GM21717 (cell line): Measurements from ENCODE around the gene GPC6.

Experiments used
- ATAC-seq: cut with Tn5 transposase; IDR thresholded peaks from one replicate; pipeline ENCODE4 v1.9.1; 2021; ENCODE audit warnings: mild to moderate bottlenecking, moderate library complexity; ENCODE audit not compliant: unreplicated experiment

Gene GPC6

DNA sequence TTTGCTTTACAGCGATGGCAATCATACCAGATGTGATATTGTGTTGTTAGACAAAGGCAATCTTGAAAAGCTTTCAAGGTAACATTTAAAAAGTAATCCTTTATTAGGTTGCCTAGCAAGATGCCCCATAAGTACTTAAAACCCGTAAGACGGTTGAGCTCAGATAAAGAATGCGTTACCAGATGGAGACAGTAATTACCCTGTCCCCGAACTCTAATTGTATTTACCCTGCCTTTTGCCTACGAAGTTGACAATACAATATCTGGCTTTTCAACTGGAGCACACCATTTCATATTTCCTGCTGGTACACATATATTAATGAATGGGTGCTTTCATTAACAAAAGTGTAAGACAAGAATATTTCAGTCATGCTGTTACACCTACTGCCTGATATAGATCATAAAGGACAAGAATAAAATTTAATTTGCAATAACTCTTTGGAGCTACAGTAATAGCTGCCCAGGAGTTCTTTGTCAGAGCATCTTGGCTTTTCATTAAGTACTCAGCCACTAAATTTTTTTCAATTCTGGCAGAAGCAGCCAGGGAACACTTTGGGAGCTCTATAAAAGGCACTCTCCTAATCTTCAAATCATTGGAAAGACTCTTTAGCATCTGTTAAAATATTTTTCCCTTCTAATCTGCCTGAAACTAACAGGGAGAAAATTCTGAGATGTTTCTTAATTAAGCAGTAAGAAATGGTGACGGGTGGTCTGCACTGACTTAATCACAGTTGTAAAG, 1189.1 kb downstream of the GPC6 start:
- no peak for ATAC-seq

DNA sequence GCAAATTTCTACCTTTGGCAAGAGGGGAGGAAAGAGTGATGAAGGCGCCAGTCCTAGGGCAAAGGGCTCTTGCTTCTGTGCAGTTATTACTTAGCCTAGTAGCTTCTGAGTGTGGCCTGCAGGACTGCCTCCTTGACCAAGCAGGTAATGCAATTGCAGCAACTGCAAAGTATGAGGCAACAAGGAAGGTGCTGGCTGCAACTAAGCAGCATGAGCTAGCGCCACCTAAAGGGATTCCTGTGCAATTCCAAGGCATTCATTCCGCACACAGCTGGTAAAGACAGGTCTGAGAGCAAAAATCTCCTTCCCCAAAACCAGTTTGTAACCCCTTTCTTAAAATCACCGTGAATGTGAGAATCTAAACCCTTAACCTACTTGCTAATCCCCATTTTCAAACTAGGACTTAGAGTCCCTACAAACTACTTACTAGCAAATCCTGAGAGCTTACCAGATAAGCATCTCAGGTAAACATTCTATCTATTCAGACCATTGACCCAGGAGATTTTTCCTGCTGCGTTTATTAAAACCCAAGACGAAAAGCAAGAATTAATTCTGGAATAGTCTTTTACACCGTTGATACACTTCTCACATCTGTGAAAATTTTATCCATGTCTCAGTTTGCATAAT, 1190.0 kb downstream of the GPC6 start:
- no peak for ATAC-seq

DNA sequence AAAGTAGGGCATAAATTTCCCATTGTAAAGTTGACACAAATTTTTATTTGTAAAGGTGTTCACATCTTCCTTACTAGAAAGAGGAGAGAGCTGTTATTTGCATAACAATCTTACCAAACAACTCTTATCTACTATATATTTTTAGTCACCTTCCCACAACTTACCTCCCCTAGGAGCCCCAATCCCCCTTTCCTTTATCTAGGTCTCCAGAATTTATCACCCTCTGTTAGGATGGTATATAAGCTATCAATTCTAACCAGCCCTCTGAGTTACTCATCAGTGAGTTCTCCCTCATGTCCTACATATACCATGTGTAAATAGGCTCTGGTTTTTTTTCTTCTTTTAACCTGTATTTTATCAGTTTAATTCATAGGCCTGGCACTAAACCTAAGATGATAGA, 1190.7 kb downstream of the GPC6 start:
- no peak for ATAC-seq

DNA sequence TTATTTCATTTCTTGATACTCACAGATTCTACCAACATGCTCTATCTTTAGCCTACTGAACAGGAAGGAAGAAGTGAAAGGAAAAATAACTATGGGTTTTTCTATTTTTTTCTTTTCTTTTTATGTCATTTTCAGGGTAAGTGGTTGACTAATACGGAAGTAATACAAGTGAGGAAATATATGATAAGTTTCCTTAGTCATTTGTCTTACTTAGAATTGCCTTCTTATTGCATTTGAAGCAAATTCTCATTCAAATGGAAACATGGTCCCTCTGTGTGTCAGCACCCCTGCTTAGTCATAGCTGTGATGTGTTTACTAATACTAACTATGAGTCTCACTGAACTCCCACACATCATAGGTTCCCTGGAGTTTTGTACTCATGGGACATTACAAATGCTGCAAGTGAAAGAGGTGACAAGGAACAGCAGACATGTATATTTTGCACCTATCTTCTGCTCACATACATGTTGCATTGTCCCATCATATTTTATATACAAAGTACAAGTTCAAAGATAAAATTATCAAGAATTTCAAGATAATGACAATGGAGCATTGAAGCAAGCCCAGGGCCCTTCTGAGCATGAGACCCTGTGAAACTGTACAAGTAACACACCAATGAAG, 1192.8 kb downstream of the GPC6 start:
- ATAC-seq, result peak; percentile 73

DNA sequence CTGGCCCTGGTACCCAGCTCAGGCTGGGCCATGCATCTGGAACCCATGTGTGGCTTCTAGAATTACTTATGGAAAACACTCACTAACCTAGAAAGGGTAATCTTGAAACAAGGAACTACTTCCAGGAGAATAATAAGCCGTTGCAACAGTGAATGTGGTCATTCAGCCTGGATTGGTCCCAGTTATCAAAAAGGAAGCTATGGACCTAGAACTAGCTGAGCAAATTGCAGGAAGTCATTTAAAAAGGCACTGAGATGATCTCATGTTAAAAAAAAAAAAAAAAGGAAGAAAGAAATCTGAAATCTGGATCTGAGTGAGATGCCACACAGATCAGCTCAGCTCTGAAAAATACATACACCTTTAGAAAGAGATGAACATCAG, 1193.3 kb downstream of the GPC6 start:
- ATAC-seq, result no peak

DNA sequence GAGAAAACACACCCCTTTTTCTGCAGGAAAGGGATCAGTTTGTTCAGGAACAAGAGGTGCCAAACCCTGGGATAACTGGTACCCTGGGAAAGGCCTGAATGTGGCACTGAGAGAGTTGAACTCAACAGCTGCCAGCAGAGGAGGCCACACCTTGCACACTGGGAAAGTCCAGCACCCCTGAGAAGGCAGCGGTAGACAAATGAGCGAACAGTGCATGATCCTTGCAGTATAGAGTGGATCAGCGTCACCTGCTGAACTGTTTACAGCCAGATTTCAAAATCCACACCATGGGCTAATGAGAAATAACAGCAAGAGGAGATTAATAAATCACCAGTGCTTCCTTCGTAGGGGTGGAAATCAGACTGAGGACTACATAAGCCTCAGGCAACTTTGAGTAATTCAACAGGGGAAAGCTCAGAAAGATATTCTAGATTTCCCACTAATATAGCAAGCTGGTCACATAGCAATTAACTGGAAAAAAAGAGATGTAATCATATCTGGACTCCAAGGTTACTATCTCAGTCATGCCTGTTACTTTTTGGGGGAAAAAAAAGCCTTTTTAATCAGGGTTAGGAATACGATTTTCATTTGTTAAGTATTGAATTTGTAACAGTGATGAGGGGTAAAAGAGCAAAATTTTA, 1200.8 kb downstream of the GPC6 start:
- no peak for ATAC-seq

DNA sequence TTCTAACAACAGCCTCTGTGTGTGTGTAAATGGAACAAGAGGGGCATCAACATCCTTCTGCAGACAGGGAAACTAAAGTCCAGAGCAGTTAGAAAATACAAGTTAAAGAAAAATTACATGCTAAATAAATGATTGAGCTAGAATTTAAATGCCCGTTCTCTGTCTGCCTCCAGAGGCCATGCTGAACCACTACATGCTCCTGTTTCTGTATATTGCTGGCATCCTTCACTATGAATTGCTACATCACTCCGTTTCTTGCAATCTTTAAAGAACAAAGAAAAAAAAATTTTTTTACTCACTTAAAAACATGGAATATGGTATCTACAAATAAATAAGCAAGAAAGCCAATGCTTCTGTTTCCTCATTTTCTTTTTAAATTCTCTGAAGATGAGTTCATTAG, 1205.0 kb downstream of the GPC6 start:
- ATAC-seq, result no peak

DNA sequence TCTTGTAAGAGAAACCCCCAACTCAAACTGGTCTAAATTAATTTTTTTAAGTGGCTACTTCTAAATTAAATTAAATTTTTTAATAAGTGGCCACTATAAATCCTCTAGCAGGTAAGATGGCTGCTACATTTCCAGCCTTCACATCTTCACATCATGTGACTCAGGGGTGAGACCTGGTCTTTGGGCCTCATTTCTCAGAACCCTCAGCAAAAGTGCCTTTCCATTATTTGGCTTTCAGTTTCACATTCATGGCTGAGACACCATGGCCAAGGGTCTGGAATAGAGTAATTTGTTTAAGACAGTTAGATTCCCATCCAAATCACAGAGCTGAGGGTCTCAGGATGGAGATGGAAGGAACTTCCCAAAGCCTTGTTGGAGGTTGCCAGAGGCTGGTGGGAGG, 1205.4 kb downstream of the GPC6 start:
- no peak for ATAC-seq

DNA sequence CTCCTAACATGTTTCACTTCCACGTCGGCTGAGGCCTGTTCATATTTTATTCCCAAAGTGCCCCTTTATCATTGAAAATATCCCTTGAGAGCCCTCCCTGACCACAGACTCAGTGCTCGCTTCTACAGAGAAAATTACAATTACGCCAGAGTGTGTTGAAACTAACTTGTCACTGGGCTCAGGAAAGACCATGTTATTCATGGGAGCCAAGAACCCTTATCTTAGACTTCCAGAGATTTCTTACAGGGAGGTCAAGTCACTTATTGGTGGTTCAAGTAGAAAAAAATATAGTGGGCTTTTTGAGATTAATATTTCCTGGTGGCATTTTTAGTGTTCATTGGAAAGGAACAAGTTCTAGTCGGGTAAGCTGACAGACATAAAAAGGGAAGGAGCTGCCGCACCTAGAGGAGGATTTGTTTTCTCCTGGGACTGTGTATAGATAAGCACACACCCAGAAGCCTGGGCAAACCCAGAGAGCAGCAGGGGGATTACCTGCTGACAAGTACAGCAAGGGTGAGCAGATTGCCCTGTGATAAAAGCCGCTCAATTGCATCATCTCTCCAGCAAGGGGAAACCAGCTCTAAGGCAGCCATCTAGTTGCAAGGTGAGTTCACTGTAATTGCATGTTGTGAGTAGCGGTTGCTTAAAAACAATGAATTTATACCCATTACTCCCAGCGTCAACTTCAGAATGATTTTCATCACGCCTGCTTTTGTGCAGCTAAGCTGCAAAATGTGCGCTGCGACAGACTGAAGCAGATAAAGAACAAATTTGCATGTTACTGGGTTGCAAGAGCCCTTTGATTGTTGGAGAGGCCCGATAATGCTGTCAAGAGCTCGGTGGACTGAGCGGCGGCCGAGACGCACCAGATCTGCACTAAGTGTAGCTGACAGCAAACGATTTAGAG, 1206.7 kb downstream of the GPC6 start:
- ATAC-seq, result peak; percentile 82

DNA sequence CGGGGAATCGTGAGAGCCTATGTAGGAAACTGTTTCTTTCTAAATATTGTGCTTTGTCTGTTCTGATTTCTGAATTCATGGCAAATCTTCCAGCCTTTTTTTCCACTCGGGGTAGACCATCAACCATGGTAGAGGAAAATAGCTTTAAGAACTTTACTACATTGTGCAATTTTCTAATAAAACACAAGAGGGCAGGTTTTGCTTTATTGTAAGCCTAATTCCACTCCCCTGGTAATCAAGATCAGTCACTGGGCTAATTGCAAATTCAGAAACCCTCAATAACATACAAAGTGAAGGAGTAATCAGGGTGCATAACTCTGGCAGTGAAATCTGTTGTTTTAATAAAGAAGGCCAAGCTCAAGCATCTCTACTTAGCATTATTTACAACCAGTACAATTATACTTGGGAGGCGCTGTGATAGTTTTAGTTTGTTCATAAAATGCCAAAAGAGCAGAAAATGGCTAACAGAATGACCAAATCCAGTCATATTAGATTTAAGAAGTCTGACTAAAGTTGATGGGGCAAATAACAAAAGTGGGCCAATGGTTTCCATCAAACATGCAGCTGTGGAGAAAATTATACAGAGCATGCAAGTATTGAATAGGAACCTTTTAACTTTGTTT, 1209.1 kb downstream of the GPC6 start:
- no peak for ATAC-seq

DNA sequence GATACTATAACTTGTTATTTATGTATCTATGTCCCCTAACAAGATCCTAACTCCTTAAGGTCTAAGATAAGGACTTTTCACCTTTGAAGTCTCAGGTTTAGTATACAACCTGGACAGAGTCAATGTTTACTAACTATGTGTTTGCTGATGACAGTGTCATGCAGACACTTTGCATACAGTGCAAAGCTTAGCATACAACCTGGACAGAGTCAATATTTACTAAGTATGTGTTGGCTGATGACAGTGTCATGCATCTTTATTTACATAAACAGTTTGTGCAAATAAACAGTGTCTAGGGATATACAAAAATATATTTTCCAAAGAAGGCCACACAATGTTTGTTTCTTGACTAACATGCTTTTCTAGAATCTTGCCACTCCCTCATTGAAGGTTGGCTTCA, 1218.2 kb downstream of the GPC6 start:
- no peak for ATAC-seq

DNA sequence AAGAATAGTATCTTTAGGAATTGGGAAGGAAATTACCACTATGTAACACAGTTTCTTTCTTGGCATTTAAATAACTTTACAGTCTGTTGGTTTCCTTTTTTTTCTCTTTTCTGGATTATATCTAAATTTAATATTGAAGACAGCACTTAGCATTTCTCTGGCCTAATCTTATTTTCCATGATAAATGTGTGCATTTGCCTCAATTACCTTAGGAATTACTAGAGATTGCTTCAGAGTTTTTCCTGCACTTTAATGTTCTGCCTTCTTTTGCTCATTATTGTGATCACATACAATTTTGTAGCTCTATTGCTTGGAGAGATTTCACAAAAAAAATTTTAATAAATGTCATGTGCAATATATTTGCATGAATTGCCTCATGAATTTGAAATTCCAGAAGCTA, 1227.7 kb downstream of the GPC6 start:
- ATAC-seq, result no peak

DNA sequence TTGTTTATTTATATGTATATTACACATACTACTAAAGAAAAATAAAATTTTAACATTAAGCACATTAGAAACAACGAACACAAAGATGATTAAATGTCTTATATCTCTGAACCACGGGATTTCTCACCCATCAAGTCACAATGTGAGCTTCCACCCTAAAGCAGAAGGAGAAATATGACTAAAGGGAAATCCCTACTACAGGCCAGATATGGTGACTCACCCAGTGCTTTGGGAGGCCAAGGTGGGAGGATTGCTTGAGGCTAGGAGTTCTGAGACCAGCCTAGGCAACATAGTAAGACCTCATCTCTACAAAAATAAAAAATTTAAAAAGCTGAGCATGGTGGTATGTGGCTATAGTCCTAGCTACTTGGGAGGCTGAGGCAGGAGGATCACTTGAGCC, 1228.3 kb downstream of the GPC6 start:
- ATAC-seq, result no peak

DNA sequence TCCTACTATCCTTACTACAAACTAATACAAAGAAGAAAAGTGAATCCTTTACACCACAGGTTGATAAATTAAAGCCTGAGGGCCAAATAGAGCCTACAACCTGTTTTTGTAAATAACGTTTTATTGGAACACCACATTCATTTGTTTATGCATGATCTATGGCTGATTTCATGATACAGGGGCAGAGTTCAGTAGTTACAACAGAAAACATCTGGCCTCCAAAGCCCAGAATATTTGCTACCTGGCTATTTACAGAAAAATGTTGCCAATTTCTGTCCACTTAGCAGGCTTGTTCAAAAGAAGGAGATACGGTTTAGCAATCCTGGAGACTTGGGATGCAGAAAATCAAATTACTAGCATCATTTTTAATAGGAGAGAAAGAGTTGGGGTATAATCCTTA, 1228.8 kb downstream of the GPC6 start:
- ATAC-seq, result no peak
